ENCODE measurements around the gene KLHL11. TPM values are rescaled to one million over a fixed set of nuclear protein-coding genes. Genes with fewer than 3 reads are reported as not detected.

Gene KLHL11
- total and polyA plus RNA-seq, 4 experiments from 2014 or later: 1.0 to 20.8 (median 14.1) TPM

DNA sequence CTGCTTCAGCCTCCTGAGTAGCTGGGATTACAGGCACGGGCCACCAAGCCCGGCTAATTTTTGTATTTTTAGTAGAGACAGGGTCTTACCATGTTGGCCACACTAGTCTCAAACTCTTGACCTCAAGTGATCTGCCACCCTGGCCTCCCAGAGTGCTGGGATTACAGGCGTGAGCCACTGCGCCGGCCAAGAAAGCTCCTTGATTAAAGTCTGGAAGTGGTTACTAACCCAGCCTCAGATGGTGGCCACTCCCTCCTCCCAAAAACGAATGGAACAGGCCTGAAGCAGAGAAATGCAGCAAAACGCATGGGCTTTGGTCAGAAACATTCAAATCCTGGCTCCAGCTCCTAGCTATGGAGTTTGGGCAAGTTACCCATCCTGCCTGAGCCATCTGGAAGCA is 41.1 kb downstream of the KLHL11 start:
- no peak for DNase-seq
- Mint-ChIP-seq H3K4me3 (no peak overlapping the region), H3K27me3 (no peaks in the 10 kb centered on the region), H3K36me3 (peaks cover 5 to 13% of the 10 kb centered on the region in 2 donors), H3K27ac (no peak overlapping the region), H3K4me1 (no peaks in the 10 kb centered on the region), H3K9me3 (no peaks in the 10 kb centered on the region)
- no peaks in the 10 kb centered on the region for H3K27me3 ChIP-seq (ENCODE audit: insufficient read depth, low read length)
- no peak overlapping the region for H3K27ac ChIP-seq (ENCODE audit: low read depth, low read length)
- peaks cover 7% of the 10 kb centered on the region for H3K36me3 ChIP-seq (ENCODE audit: insufficient read depth, low read length)
- H3K9me3 ChIP-seq (ENCODE audit: control insufficient read depth in 1 of 2, low read length in 2 of 2): no peaks in the 10 kb centered on the region
- no peak overlapping the region for H3K4me3 ChIP-seq (ENCODE audit: low read length in 2 of 2)
- POLR2A ChIA-PET (ENCODE audit: partially characterized antibody): no interaction called here
- intact Hi-C loops (cut with micrococcal nuclease): no loop called here
- CTCF ChIA-PET (ENCODE audit: partially characterized antibody): interaction anchor here (2.0 kb wide), 1 partner anchor 13 kb away, joined by 7 read pairs; the partner anchor contains the start of gene P3H4
- H3K4me1 ChIP-seq (ENCODE audit: insufficient read depth, low read length): no peaks in the 10 kb centered on the region

DNA sequence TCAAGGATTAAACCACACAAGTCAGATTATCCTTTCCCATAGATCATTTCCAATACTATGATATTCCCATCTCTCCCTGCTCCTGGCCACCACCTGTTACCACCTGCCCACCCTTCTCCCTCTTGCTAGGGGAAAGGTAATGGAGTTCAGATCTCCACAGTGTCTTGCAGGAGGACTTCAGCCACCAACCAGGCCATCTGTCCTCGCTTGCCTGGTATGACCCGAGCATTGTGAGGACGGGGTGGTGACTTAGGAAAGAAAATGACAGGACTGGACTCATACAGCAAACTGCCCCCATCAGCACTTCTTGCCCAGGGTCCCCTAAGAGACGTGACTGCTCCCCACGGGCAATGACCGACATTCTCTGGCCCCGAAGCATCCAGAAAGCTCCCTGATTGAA is 41.6 kb downstream of the KLHL11 start:
- intact Hi-C loops (cut with micrococcal nuclease): no loop called here
- Histone ChIP-seq H3K9me3 (ENCODE audit: control insufficient read depth in 1 of 2, low read length in 2 of 2) (no peaks in the 10 kb centered on the region), H3K27me3 (ENCODE audit: insufficient read depth, low read length) (no peaks in the 10 kb centered on the region), H3K4me1 (ENCODE audit: insufficient read depth, low read length) (no peaks in the 10 kb centered on the region), H3K36me3 (ENCODE audit: insufficient read depth, low read length) (peaks cover 7% of the 10 kb centered on the region), H3K4me3 (ENCODE audit: low read length in 2 of 2) (no peak overlapping the region), H3K27ac (ENCODE audit: low read depth, low read length) (no peak overlapping the region)
- ChIA-PET POLR2A (ENCODE audit: partially characterized antibody) (no interaction called here), CTCF (ENCODE audit: partially characterized antibody) (interaction anchor here (2.0 kb wide), 1 partner anchor 12 kb away, joined by 7 read pairs; the partner anchor contains the start of gene P3H4)
- DNase-seq: no peak
- Mint-ChIP-seq H3K4me1 (no peaks in the 10 kb centered on the region), H3K36me3 (peaks cover 1 to 11% of the 10 kb centered on the region in 2 donors), H3K4me3 (no peak overlapping the region), H3K27ac (no peak overlapping the region), H3K9me3 (no peaks in the 10 kb centered on the region), H3K27me3 (no peaks in the 10 kb centered on the region)

DNA sequence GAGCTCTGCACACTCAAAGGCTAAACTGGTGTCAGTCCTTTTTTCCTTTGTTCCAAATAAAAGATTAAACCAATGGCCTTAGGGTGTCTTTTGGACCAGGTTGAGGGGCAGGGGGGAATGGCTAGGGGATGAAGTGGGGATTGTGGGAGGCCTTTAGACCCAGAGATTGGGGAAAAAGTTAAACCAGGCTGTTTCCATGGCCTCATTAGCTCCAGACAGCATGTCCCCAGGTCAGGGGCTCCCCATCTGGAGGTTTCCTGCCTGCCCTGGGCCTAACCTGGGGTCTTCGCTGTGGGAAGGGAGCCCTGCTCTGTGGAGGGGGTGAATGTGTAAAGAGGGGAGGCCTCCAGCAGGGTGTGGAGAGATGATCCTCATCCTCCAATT is 42.1 kb downstream of the KLHL11 start:
- Mint-ChIP-seq H3K4me3 (no peak overlapping the region), H3K36me3 (peaks cover 0 to 11% of the 10 kb centered on the region in 2 donors), H3K27me3 (no peaks in the 10 kb centered on the region), H3K27ac (no peak overlapping the region), H3K4me1 (no peaks in the 10 kb centered on the region), H3K9me3 (no peaks in the 10 kb centered on the region)
- H3K36me3 ChIP-seq (ENCODE audit: insufficient read depth, low read length): peaks cover 7% of the 10 kb centered on the region
- POLR2A ChIA-PET (ENCODE audit: partially characterized antibody): no interaction called here
- no peak overlapping the region for H3K27ac ChIP-seq (ENCODE audit: low read depth, low read length)
- H3K27me3 ChIP-seq (ENCODE audit: insufficient read depth, low read length): no peaks in the 10 kb centered on the region
- H3K4me1 ChIP-seq (ENCODE audit: insufficient read depth, low read length): no peaks in the 10 kb centered on the region
- no peaks in the 10 kb centered on the region for H3K9me3 ChIP-seq (ENCODE audit: control insufficient read depth in 1 of 2, low read length in 2 of 2)
- no peak overlapping the region for H3K4me3 ChIP-seq (ENCODE audit: low read length in 2 of 2)
- CTCF ChIA-PET (ENCODE audit: partially characterized antibody): interaction anchor here (0.6 to 2.0 kb wide), 2 partner anchors 12 to 507 kb away, joined by 4 to 7 read pairs; partner anchors contain the start of gene P3H4
- intact Hi-C loops (cut with micrococcal nuclease): no loop called here
- DNase-seq: no peak

DNA sequence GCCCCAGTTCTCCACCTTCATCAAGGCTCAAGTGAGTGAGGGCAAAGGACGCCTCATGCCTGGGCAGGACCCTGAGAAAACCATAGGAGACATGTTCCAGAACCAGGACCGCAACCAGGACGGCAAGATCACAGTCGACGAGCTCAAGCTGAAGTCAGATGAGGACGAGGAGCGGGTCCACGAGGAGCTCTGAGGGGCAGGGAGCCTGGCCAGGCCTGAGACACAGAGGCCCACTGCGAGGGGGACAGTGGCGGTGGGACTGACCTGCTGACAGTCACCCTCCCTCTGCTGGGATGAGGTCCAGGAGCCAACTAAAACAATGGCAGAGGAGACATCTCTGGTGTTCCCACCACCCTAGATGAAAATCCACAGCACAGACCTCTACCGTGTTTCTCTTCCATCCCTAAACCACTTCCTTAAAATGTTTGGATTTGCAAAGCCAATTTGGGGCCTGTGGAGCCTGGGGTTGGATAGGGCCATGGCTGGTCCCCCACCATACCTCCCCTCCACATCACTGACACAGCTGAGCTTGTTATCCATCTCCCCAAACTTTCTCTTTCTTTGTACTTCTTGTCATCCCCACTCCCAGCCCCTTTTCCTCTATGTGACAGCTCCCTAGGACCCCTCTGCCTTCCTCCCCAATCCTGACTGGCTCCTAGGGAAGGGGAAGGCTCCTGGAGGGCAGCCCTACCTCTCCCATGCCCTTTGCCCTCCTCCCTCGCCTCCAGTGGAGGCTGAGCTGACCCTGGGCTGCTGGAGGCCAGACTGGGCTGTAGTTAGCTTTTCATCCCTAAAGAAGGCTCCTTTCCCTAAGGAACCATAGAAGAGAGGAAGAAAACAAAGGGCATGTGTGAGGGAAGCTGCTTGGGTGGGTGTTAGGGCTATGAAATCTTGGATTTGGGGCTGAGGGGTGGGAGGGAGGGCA is 42.7 kb downstream of the KLHL11 start:
- no peaks in the 10 kb centered on the region for H3K9me3 ChIP-seq (ENCODE audit: control insufficient read depth in 1 of 2, low read length in 2 of 2)
- ChIA-PET POLR2A (ENCODE audit: partially characterized antibody) (interaction anchor here (0.8 kb wide), 1 partner anchor 10 kb away, joined by 3 read pairs; the partner anchor contains the start of gene FKBP10), CTCF (ENCODE audit: partially characterized antibody) (interaction anchor here (0.6 to 2.0 kb wide), 2 partner anchors 11 to 508 kb away, joined by 4 to 7 read pairs; partner anchors contain the start of gene P3H4)
- Mint-ChIP-seq H3K9me3 (no peaks in the 10 kb centered on the region), H3K4me3 (no peak overlapping the region), H3K27me3 (no peaks in the 10 kb centered on the region), H3K27ac (no peak overlapping the region), H3K4me1 (no peaks in the 10 kb centered on the region), H3K36me3 (peaks cover 0 to 4% of the 10 kb centered on the region in 2 donors)
- H3K4me1 ChIP-seq (ENCODE audit: insufficient read depth, low read length): no peaks in the 10 kb centered on the region
- H3K36me3 ChIP-seq (ENCODE audit: insufficient read depth, low read length): peaks cover 2% of the 10 kb centered on the region
- no peaks in the 10 kb centered on the region for H3K27me3 ChIP-seq (ENCODE audit: insufficient read depth, low read length)
- no peak for DNase-seq
- H3K27ac ChIP-seq (ENCODE audit: low read depth, low read length): no peak overlapping the region
- no peak overlapping the region for H3K4me3 ChIP-seq (ENCODE audit: low read length in 2 of 2)
- intact Hi-C loops (cut with micrococcal nuclease): no loop called here

DNA sequence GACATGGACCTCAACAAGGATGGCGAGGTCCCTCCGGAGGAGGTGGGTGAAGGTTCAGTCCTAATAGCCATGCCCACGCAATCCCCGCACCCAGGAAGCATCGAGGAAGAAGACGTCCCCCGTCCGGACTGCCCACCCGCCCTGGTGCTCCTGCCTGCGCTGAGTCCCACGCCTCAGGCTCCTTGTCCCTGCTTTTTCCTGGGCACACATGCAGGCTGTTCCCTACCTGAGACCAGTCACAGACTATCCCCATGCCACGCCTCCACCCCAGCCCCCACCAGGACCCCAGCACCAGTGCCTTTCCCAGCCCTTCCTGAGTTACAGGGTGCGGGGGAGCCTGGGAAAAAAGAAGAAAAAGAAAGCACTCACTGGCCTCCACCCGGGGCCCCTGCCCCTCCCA is 43.4 kb downstream of the KLHL11 start:
- Mint-ChIP-seq H3K9me3 (no peaks in the 10 kb centered on the region), H3K27ac (no peak overlapping the region), H3K4me3 (no peak overlapping the region), H3K36me3 (peaks cover 0 to 4% of the 10 kb centered on the region in 2 donors), H3K27me3 (no peaks in the 10 kb centered on the region), H3K4me1 (no peaks in the 10 kb centered on the region)
- DNase-seq: no peak
- H3K4me3 ChIP-seq (ENCODE audit: low read length in 2 of 2): no peak overlapping the region
- no peak overlapping the region for H3K27ac ChIP-seq (ENCODE audit: low read depth, low read length)
- ChIA-PET POLR2A (ENCODE audit: partially characterized antibody) (no interaction called here), CTCF (ENCODE audit: partially characterized antibody) (no interaction called here)
- intact Hi-C loops (cut with micrococcal nuclease): no loop called here
- H3K4me1 ChIP-seq (ENCODE audit: insufficient read depth, low read length): no peaks in the 10 kb centered on the region
- H3K36me3 ChIP-seq (ENCODE audit: insufficient read depth, low read length): no peaks in the 10 kb centered on the region
- no peaks in the 10 kb centered on the region for H3K9me3 ChIP-seq (ENCODE audit: control insufficient read depth in 1 of 2, low read length in 2 of 2)
- H3K27me3 ChIP-seq (ENCODE audit: insufficient read depth, low read length): no peaks in the 10 kb centered on the region

DNA sequence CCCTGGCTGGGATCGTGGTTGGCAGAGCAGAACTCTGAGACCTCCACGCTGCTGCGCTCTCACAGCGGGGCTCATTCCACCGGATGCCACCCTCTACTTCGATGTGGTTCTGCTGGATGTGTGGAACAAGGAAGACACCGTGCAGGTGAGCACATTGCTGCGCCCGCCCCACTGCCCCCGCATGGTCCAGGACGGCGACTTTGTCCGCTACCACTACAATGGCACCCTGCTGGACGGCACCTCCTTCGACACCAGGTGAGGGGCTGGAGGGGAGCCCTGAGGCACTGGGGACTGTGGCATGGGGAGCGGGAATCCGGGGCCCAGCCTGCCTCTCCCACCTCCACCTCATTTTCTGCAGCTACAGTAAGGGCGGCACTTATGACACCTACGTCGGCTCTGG is 47.2 kb downstream of the KLHL11 start:
- DNase-seq: no peak
- Histone ChIP-seq H3K27me3 (ENCODE audit: insufficient read depth, low read length) (no peaks in the 10 kb centered on the region), H3K27ac (ENCODE audit: low read depth, low read length) (no peak overlapping the region), H3K4me1 (ENCODE audit: insufficient read depth, low read length) (no peaks in the 10 kb centered on the region), H3K4me3 (ENCODE audit: low read length in 2 of 2) (no peak overlapping the region), H3K36me3 (ENCODE audit: insufficient read depth, low read length) (no peaks in the 10 kb centered on the region), H3K9me3 (ENCODE audit: control insufficient read depth in 1 of 2, low read length in 2 of 2) (no peaks in the 10 kb centered on the region)
- H3K27ac Mint-ChIP-seq: no peak overlapping the region
- POLR2A ChIA-PET (ENCODE audit: partially characterized antibody): no interaction called here
- H3K4me1 Mint-ChIP-seq: peaks cover 0 to 5% (median 2%) of the 10 kb centered on the region in 4 donors
- CTCF ChIA-PET (ENCODE audit: partially characterized antibody): no interaction called here
- H3K36me3 Mint-ChIP-seq: no peaks in the 10 kb centered on the region
- intact Hi-C loops (cut with micrococcal nuclease): no loop called here
- no peaks in the 10 kb centered on the region for H3K27me3 Mint-ChIP-seq
- H3K4me3 Mint-ChIP-seq: no peak overlapping the region
- no peaks in the 10 kb centered on the region for H3K9me3 Mint-ChIP-seq

DNA sequence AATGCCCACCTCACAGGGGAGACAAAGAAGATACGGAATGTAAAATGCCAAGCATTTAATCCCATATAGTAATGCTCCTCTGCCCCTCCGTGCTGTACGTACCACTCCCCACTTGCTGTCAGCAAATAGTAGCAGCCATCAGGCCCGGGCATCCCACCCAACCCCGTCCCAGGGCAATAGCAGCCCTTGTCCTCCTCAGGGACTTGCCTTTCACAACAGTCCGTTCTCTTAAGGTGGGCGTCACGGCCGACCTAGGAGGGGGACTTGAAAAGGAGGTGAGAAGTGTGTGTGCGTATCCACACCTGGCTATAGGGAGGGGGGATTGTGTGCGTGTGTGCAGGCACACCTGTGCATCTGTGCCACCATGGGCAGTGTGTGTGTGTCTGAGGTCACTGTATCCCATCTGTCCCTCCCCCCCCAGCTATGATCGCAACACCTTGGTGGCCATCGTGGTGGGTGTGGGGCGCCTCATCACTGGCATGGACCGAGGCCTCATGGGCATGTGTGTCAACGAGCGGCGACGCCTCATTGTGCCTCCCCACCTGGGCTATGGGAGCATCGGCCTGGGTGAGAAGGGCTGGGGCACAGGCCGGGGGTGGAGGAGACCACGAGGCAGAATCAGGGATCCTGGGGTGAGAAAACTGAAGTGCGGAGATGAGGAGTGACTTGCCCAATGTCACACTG is 48.4 kb downstream of the KLHL11 start:
- DNase-seq: no peak
- Mint-ChIP-seq H3K27me3 (no peaks in the 10 kb centered on the region), H3K9me3 (no peaks in the 10 kb centered on the region), H3K4me3 (no peak overlapping the region), H3K36me3 (peaks cover 0 to 3% of the 10 kb centered on the region in 2 donors), H3K27ac (no peak overlapping the region), H3K4me1 (peaks cover 6 to 10% (median 8%) of the 10 kb centered on the region in 4 donors)
- Histone ChIP-seq H3K27me3 (ENCODE audit: insufficient read depth, low read length) (no peaks in the 10 kb centered on the region), H3K9me3 (ENCODE audit: control insufficient read depth in 1 of 2, low read length in 2 of 2) (no peaks in the 10 kb centered on the region), H3K4me1 (ENCODE audit: insufficient read depth, low read length) (peaks cover 9% of the 10 kb centered on the region), H3K36me3 (ENCODE audit: insufficient read depth, low read length) (no peaks in the 10 kb centered on the region), H3K4me3 (ENCODE audit: low read length in 2 of 2) (no peak overlapping the region), H3K27ac (ENCODE audit: low read depth, low read length) (no peak overlapping the region)
- intact Hi-C loops (cut with micrococcal nuclease): no loop called here
- ChIA-PET POLR2A (ENCODE audit: partially characterized antibody) (no interaction called here), CTCF (ENCODE audit: partially characterized antibody) (interaction anchor here (0.6 kb wide), 1 partner anchor 63 kb away, joined by 5 read pairs; no protein-coding TSS in a partner anchor)
